ENCODE data around the gene DNAJC5. TPM values are rescaled to one million over a fixed set of nuclear protein-coding genes. Genes with fewer than 3 reads are reported as not detected.

The DNAJC5 gene
- total RNA-seq, 1 experiment from 2014 or later, result 28.5 TPM

- no peak for DNase-seq (ENCODE audit: low spot score)
- CTCF ChIA-PET, result interaction anchor here (0.7 to 3.9 kb wide), 13 partner anchors 10 to 320 kb away, joined by 3 to 34 read pairs (median 5); partner anchors contain the start of genes PRPF6 and SLC2A4RG
- POLR2A ChIA-PET, result interaction anchor here (0.7 to 1.2 kb wide), 4 partner anchors 10 to 21 kb away, joined by 3 to 7 read pairs (median 5); no protein-coding TSS in a partner anchor
- Mint-ChIP-seq H3K9me3 (no peaks in the 10 kb centered on the region), H3K4me1 (peaks cover 44% of the 10 kb centered on the region), H3K27me3 (ENCODE audit: low read depth) (peaks cover 9% of the 10 kb centered on the region), H3K4me3 (peak overlapping the region; percentile 43; the same call in 1 of the 2 replicates), H3K27ac (no peak overlapping the region), H3K36me3 (no peaks in the 10 kb centered on the region)
- ATAC-seq, result no peak
- TF ChIP-seq OVOL2 (CRISPR knock-in tag; IDR thresholded peaks at IDR 0.05; ENCODE audit: borderline replicate concordance) (no peak), GRHL2 (CRISPR knock-in tag; IDR thresholded peaks at IDR 0.05; ENCODE audit: insufficient replicate concordance, severe bottlenecking) (no peak), ZNF219 (CRISPR knock-in tag; IDR thresholded peaks at IDR 0.05; ENCODE audit: borderline replicate concordance) (0 out of 2 replicates have a peak, but pooled peaks have one; percentile 11), NR2C2 (CRISPR knock-in tag; IDR thresholded peaks at IDR 0.05) (no peak), MYBL2 (CRISPR knock-in tag; IDR thresholded peaks at IDR 0.05) (0 out of 2 replicates have a peak, but pooled peaks have one; percentile 20), MXD4 (CRISPR knock-in tag; IDR thresholded peaks at IDR 0.05; ENCODE audit: borderline replicate concordance) (no peak), PRDM15 (CRISPR knock-in tag; IDR thresholded peaks at IDR 0.05) (peak; percentile 95), ETV6 (CRISPR knock-in tag; IDR thresholded peaks at IDR 0.05) (0 out of 2 replicates have a peak, but pooled peaks have one; percentile 19), ERG (CRISPR knock-in tag; IDR thresholded peaks at IDR 0.05) (no peak)
These were observed 37.0 kb upstream of the DNAJC5 start for GRCh38 chr20:63857764-63858392.

DNA sequence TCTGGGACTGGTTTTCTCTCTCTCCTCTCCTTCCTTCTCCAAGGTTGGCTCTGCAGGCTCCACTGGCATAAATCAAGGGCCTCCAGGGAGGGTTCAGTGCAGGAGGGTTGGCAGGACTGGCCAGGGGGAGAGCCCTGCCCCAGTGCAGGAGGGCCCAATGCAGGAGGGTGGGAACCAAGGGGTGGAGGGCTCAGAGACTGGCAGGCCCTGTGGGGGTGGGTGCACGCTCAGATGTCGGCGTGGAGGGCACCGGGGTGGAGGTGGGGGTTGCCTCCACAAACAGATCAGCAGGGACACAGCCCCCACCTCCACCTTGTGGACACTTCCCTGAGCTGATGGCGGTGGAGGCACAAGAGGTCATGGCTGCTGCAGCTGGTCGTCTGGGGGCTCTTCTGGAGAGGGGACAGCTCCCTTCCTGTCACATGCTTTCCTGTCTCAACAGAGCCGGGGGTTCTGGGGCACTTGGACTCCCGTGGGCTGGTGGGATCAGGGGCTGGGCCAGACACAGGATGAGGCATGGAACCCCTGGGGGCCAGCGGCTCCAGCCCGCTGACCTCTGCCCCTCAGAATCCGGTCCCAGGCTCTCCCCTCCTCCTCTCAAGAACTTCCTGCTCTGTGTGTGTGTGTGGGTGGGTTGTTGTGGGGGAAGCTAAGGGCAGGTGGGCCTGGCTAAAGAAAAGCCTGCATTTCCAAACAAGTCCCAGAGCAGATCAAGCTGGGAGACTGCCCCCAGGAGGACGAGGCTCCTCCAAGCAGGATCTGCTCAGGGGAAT lies 36.3 kb upstream of the DNAJC5 start:
- DNase-seq (ENCODE audit: low spot score) (no peak), ATAC-seq (peak; percentile 33)
- POLR2A ChIA-PET, result interaction anchor here (0.6 to 1.2 kb wide), 5 partner anchors 11 to 50 kb away, joined by 3 to 7 read pairs (median 5); no protein-coding TSS in a partner anchor
- TF ChIP-seq ZNF232 (CRISPR knock-in tag; IDR thresholded peaks at IDR 0.05) (peak; percentile 57; the same call in 1 of the 2 replicates), SMAD3 (CRISPR knock-in tag; IDR thresholded peaks at IDR 0.05; ENCODE audit: borderline replicate concordance) (0 out of 2 replicates have a peak, but pooled peaks have one; percentile 12), ATF3 (CRISPR knock-in tag; conservative IDR thresholded peaks at IDR 0.05) (no peak), ELF4 (CRISPR knock-in tag; IDR thresholded peaks at IDR 0.05; ENCODE audit: low read depth) (no peak), GRHL2 (CRISPR knock-in tag; IDR thresholded peaks at IDR 0.05; ENCODE audit: insufficient replicate concordance, severe bottlenecking) (no peak), EMX1 (CRISPR knock-in tag; IDR thresholded peaks at IDR 0.05) (peak; percentile 30; the same call in 1 of the 2 replicates), PRDM15 (CRISPR knock-in tag; IDR thresholded peaks at IDR 0.05) (no peak), ZNF219 (CRISPR knock-in tag; IDR thresholded peaks at IDR 0.05; ENCODE audit: borderline replicate concordance) (peak; percentile 23; the same call in 1 of the 2 replicates), ATF1 (CRISPR knock-in tag; IDR thresholded peaks at IDR 0.05) (no peak)
- TF ChIP-seq, protein P1, sequence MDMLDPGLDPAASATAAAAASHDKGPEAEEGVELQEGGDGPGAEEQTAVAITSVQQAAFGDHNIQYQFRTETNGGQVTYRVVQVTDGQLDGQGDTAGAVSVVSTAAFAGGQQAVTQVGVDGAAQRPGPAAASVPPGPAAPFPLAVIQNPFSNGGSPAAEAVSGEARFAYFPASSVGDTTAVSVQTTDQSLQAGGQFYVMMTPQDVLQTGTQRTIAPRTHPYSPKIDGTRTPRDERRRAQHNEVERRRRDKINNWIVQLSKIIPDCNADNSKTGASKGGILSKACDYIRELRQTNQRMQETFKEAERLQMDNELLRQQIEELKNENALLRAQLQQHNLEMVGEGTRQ (CRISPR knock-in tag; IDR thresholded peaks at IDR 0.05), result peak; percentile 72

More for the DNA sequence above, 36.3 kb upstream of the DNAJC5 start:
- H3K36me3 Mint-ChIP-seq, result peaks cover 4% of the 10 kb centered on the region; the same call in 1 of the 2 replicates
- H3K27ac Mint-ChIP-seq, result peak overlapping the region; percentile 86
- CTCF ChIA-PET, result interaction anchor here (0.6 to 3.9 kb wide), 17 partner anchors 10 to 320 kb away, joined by 3 to 34 read pairs (median 4); partner anchors contain the start of genes PRPF6 and SLC2A4RG
- H3K4me3 Mint-ChIP-seq, result peak overlapping the region; percentile 43
- H3K9me3 Mint-ChIP-seq, result no peaks in the 10 kb centered on the region
- peaks cover 9% of the 10 kb centered on the region for H3K27me3 Mint-ChIP-seq (ENCODE audit: low read depth)
- peaks cover 47% of the 10 kb centered on the region for H3K4me1 Mint-ChIP-seq
